Endothelial cell (in vitro differentiated cells): Measurements from ENCODE around the gene SCN4B. TPM values are rescaled to one million over a fixed set of nuclear protein-coding genes. Genes with fewer than 3 reads are reported as not detected.

ENCODE experiments used
- DNase-seq: peaks from one replicate; pipeline ENCODE4 v3.0.0; 2021; ENCODE audit warnings: low spot score
- H3K27ac Mint-ChIP-seq: one replicate; pipeline ENCODE4 v1.8.0; 2021; ENCODE audit warnings: mixed read lengths, inconsistent platforms; ENCODE audit not compliant: unreplicated experiment
- H3K27me3 Mint-ChIP-seq: one replicate; pipeline ENCODE4 v1.8.0; 2021; ENCODE audit warnings: mild to moderate bottlenecking, moderate library complexity, mixed read lengths, inconsistent platforms; ENCODE audit not compliant: unreplicated experiment
- H3K36me3 Mint-ChIP-seq: one replicate; pipeline ENCODE4 v1.8.0; 2021; ENCODE audit warnings: mild to moderate bottlenecking, low read depth, mixed read lengths, inconsistent platforms; ENCODE audit not compliant: unreplicated experiment
- H3K4me1 Mint-ChIP-seq: one replicate; pipeline ENCODE4 v1.8.0; 2021; ENCODE audit warnings: mild to moderate bottlenecking, mixed read lengths, inconsistent platforms; ENCODE audit not compliant: unreplicated experiment
- H3K4me3 Mint-ChIP-seq: one replicate; pipeline ENCODE4 v1.8.0; 2021; ENCODE audit warnings: mild to moderate bottlenecking, mixed read lengths, inconsistent platforms; ENCODE audit not compliant: unreplicated experiment
- H3K9me3 Mint-ChIP-seq: one replicate; pipeline ENCODE4 v1.8.0; 2021; ENCODE audit warnings: mixed read lengths, inconsistent platforms; ENCODE audit not compliant: unreplicated experiment
- CTCF ChIP-seq: fragments of 200-600 bp; sonication (generic); IDR thresholded peaks from one replicate; pipeline ENCODE4 v1.5.0; 2021; ENCODE audit warnings: antibody characterized with exemption; ENCODE audit not compliant: unreplicated experiment
- total RNA-seq: library from RNA; stranded (reverse); fragmentation: NEBNext Ultra II Directional; extraction: Animal tissue kit (Norgen Biotek cat#: 25700); gene quantifications from one replicate; pipeline ENCODE4 v1.2.1, GENCODE V29; 2021; ENCODE audit not compliant: unreplicated experiment

SCN4B gene
- total RNA-seq, 1 donor from 2014 or later = 3.1 TPM

DNA sequence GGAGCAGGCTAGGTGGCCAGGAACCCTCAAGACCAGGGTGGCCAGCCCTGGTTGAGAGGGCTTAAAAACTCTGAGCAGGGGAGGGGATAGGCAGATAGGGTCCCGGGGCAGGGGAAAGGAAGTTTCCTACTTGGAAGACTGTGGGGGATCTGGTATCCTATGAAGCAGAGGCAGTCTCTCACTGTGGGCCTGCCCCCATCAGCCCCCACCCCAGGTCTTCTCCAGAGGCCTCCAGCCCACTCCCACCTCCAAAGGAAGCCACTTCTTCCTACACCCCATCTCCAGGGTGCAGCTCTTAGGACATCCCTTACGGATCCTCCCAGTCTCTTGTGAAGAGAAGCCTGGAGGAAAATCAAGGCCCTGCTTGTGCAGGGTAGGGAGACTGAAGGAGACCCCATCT, 16.3 kb downstream of the SCN4B start:
- no peak overlapping the region for H3K4me3 Mint-ChIP-seq
- H3K36me3 Mint-ChIP-seq = no peaks in the 10 kb centered on the region
- H3K27me3 Mint-ChIP-seq = peaks cover 7% of the 10 kb centered on the region
- H3K9me3 Mint-ChIP-seq = no peaks in the 10 kb centered on the region
- no peak overlapping the region for H3K27ac Mint-ChIP-seq
- no peak for TF ChIP-seq CTCF
- peaks cover 7% of the 10 kb centered on the region for H3K4me1 Mint-ChIP-seq
- DNase-seq = no peak

DNA sequence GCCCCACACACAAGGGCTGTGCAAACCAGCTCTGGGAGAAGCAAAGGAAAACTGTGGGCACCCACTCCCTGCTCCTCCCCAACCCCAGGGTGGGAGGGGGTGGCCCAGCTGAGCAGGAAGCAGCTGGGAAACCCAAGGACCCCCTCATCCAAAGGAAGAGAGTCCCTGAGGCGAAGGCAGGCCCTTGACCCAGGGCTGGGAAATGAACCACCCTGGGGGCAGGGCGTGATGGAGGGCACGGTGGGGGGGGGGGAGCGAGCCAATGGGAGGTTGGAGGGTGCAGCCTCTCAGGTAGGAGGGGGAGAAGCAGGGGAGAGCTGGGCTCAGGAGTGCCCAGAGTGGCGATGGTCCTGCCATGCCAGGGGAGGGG, 16.8 kb downstream of the SCN4B start:
- peaks cover 7% of the 10 kb centered on the region for H3K27me3 Mint-ChIP-seq
- TF ChIP-seq CTCF = no peak
- H3K27ac Mint-ChIP-seq = no peak overlapping the region
- peaks cover 7% of the 10 kb centered on the region for H3K4me1 Mint-ChIP-seq
- no peaks in the 10 kb centered on the region for H3K9me3 Mint-ChIP-seq
- DNase-seq = no peak
- no peak overlapping the region for H3K4me3 Mint-ChIP-seq
- no peaks in the 10 kb centered on the region for H3K36me3 Mint-ChIP-seq

GRCh38 chr11:118135051-118135795, 17.4 kb downstream of the SCN4B start:
- peaks cover 7% of the 10 kb centered on the region for H3K4me1 Mint-ChIP-seq
- DNase-seq = no peak
- no peak overlapping the region for H3K4me3 Mint-ChIP-seq
- no peaks in the 10 kb centered on the region for H3K36me3 Mint-ChIP-seq
- H3K27me3 Mint-ChIP-seq = peaks cover 6% of the 10 kb centered on the region
- no peaks in the 10 kb centered on the region for H3K9me3 Mint-ChIP-seq
- no peak for TF ChIP-seq CTCF
- no peak overlapping the region for H3K27ac Mint-ChIP-seq

DNA sequence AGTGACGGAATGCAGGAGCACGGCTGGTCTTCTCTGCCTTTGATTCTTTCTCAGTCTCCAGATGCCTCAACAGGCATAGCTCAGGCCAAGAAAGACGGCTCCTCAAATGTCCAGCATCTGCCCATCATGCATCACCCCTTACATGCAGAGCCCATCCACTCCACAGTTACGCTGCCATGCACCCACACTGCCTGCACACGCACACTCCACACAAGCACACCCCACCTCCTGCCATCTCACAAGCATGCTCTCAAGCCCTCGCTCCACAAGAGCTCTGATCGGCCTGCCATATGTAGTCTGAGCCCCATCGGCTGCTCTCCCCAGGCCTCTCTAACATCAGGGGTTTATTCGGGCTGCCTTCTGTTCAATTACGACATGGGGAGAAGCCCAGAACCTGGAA, 18.8 kb downstream of the SCN4B start:
- no peak for DNase-seq
- peaks cover 9% of the 10 kb centered on the region for H3K4me1 Mint-ChIP-seq

More for the DNA sequence above, 18.8 kb downstream of the SCN4B start:
- H3K27ac Mint-ChIP-seq = no peak overlapping the region
- H3K27me3 Mint-ChIP-seq = peaks cover 4% of the 10 kb centered on the region
- no peak overlapping the region for H3K4me3 Mint-ChIP-seq
- H3K36me3 Mint-ChIP-seq = no peaks in the 10 kb centered on the region
- no peaks in the 10 kb centered on the region for H3K9me3 Mint-ChIP-seq
- TF ChIP-seq CTCF = no peak
